Coronary artery (tissue), 2 donors: Measurements from ENCODE around the gene TMEM151A.

ENCODE experiments used
- DNase-seq: peaks from one replicate; pipeline ENCODE4 v3.0.0-alpha.2; 2017; ENCODE audit warnings: low spot score
- H3K27ac ChIP-seq, 2 donors: fragments of 200-600 bp; sonication (generic); one replicate each; pipeline ENCODE4 v1.5.1; 2016 to 2019
- H3K4me3 ChIP-seq: fragments of 200-600 bp; sonication (generic); 2 replicates; pipeline ENCODE4 v1.5.1; 2016; ENCODE audit warnings: mild to moderate bottlenecking, moderate library complexity
- TF ChIP-seq, protein P1 (sequence below): fragments of 200-600 bp; sonication (generic); IDR thresholded peaks from one replicate; pipeline ENCODE4 v1.5.1; 2019; ENCODE audit warnings: antibody characterized with exemption

The TMEM151A gene

DNA sequence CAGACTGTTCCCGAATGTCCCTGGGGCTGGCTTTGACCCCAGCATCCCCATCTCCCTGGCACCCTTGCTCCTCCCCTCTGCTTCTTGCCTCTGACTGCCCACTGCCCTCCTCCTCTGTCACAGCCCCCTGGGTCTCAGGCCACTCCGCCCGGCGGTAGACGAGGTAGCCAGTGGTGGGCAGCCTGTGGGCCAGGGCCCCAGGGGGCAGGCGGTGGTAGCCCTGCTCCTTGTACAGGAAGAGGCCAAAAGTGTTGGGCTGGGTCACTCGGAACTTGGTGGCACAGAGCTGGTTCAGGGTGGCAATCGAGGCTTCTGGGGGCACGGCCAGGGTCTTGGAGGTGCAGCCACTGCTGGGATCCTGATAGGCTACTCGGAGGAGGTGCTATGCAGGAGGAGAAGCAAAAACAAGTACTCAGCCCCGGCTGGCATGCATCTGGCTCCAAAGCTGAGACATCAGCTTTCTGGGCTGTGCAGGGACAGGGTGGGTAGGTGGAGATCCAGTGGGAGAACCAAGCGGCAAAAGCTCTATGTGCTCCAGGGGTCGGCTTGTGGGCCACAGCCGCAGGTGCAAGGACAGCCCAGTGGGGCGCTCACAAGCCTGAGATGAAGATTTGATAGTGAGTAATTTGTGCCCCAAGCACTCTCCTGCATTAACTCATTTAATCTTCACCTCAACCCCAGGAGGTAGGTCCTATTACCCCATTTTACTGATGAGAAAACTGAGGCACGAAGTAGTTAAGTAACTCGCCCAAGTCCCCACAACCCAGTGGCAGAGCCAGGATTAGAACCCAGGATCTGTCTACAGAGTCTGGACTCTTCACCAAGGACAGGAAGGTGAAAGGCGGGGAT, 40.9 kb downstream of the TMEM151A start:
- TF ChIP-seq, protein P1, sequence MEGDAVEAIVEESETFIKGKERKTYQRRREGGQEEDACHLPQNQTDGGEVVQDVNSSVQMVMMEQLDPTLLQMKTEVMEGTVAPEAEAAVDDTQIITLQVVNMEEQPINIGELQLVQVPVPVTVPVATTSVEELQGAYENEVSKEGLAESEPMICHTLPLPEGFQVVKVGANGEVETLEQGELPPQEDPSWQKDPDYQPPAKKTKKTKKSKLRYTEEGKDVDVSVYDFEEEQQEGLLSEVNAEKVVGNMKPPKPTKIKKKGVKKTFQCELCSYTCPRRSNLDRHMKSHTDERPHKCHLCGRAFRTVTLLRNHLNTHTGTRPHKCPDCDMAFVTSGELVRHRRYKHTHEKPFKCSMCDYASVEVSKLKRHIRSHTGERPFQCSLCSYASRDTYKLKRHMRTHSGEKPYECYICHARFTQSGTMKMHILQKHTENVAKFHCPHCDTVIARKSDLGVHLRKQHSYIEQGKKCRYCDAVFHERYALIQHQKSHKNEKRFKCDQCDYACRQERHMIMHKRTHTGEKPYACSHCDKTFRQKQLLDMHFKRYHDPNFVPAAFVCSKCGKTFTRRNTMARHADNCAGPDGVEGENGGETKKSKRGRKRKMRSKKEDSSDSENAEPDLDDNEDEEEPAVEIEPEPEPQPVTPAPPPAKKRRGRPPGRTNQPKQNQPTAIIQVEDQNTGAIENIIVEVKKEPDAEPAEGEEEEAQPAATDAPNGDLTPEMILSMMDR = no peak
- Histone ChIP-seq H3K4me3 (no peak overlapping the region), H3K27ac (no peak overlapping the region)
- DNase-seq = no peak

DNA sequence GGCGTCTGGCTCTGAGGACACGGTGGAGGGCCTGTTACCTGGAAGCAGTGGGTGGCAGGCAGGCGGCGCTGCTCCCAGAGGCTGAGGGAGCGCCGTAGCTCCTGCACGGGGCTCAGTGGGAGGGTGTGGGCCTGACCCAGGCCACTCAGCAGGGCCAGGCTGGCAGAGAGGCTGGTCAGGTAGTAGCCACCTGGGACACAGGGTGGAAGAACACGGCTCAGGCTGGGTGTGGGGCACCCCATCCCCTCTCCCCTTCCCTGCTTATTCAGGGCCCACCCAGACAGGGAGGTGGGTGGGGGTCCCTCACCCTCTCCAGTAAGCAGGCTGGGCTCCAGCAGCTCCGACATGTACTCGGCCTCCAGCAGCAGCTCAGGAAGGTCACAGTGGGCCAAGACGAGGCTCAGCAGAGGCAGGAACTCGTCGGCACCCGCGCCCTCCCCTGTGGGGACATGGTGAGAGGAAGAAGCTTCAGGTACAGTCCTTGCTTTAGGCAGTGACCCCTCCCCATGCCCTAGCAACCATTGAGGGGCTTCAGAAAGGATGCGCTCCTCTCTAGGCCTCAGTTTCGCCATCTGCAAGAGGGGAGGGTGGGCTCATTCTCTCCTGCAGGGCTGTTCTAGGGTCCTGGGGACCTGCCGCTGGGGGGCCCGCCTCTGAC, 41.7 kb downstream of the TMEM151A start:
- DNase-seq = peak; percentile 64

DNA sequence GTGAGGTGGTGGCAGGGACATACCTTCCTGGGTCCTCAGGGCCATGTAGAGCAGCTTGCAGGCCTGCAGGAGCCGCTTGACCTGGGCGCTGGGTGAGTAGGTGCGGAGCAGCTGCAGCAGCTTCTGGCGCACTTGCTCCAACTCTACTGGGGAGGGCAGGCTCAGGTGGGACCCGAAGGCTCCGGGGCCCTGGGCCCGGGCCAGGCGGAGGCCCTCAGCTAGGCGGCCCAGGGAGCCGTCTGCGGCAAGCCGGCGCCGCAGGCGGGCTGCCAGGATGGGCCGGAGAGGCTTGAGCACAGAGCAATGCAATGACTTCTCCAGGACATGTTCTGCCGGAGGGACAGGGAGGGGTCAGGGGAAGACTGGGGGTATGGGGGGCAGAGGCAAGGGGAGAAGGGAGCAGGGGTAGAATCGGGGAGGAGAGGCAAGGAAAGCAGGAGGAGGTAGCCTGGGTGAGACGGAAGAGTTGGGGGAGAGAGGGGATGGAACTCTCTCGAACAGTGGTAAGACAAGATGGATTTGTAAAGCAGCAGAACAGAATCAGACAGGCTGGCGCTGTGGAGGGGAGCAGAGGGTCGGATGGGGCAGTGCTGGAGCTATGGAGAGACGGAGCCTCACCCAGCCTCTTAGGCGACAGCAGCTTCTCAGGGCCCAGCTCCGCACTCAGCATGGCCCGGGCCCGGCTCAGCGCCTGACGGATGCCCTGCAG, 42.4 kb downstream of the TMEM151A start:
- no peak overlapping the region for H3K4me3 ChIP-seq

More for the DNA sequence above, 41.7 kb downstream of the TMEM151A start:
- TF ChIP-seq, protein P1 = no peak
- no peak overlapping the region for H3K4me3 ChIP-seq
- no peak overlapping the region for H3K27ac ChIP-seq

DNA sequence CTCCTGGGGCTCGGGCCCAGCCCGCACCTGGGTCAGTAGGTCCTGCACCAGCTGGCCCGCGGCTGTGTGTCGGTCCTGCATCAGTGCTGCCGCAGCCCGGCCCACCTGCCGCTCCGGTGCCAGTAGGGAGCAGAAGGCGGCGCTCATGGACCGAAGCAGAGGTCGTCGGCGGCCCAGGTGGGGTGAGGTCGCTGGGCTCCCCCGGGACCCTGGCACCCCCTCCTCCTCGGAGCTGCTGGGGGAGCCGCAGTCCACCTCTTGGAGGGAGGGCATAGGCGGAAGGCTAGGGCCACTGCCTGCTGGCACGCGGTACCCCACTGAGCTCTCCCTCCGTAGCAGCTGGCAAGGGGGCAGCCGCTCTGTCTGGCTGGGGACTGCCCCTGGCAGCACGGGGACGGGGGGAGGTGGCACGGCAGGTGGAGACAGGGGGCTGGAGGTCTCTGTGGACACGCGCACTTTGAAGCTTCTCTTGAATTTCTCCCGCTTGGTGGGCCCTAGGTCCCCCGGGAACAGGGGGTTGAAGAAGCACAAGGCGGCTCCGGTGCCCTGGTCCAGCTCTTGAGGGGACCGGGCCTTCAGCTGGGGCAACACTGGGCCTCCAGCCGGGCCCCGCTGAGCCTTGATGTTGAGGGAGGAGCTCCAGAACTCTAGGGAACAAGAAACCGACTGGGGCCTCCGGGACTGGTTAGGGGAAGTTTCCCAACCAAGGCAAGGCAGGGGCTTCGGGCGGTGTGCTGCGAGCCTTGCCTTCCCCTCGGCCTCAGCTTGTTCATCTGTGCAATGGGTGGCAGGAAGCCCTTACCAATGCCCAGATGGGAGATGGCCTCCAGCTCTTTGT, 43.1 kb downstream of the TMEM151A start:
- Histone ChIP-seq H3K27ac (peak overlapping the region in 1 of 2 donors; percentile 79), H3K4me3 (peak overlapping the region; percentile 87)
- TF ChIP-seq, protein P1 = no peak
- peak; percentile 71 for DNase-seq

More for the DNA sequence above, 42.4 kb downstream of the TMEM151A start:
- DNase-seq = peak; percentile 70
- H3K27ac ChIP-seq = no peak overlapping the region
- TF ChIP-seq, protein P1 = no peak

DNA sequence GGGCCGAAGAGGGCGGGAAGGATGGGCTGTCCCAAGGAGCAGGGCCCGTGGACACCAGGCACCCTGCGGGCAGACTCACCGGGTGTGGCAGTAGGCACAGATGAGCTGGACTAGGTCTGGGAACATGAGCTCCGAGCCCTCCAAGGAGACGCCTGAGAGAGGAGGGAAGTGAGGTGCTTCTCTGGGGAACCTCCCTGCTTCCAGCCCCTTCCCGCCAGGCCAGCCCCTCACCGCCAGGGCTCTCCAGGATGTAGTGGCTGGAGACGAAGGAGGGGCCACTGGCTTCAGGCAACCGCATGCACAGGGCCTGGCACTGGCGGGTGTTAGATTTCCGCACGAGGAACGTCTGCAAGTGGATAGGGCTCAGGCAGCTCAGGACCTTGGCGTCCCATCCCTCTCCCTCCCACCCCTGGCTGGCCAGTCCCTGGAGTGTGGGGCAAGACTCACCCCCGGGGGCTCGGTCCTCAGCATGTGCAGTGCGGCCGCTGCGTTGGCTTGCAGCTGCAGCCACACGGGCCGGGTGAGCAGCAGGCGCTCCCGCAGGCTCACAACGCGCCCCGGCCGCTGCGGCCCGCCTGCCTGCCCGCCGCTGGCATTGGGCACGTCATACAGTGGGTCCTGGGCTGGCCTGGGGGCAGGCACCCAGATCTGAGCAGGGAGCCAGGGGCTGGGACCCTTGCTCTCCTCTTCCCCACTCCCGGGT, 44.0 kb downstream of the TMEM151A start:
- peak overlapping the region; percentile 48 to 79 for H3K27ac ChIP-seq
- TF ChIP-seq, protein P1 = no peak
- H3K4me3 ChIP-seq = peak overlapping the region; percentile 87
- peak; percentile 79 for DNase-seq
